Breast epithelium (tissue), 3 donors: ENCODE results near the gene NRCAM.

ENCODE experiments used
- POLR2A ChIP-seq: fragments of 450-650 bp; IDR thresholded peaks from one replicate; pipeline ENCODE4 v1.6.1; 2016; ENCODE audit warnings: antibody characterized with exemption, mild to moderate bottlenecking, moderate library complexity
- POLR2AphosphoS5 ChIP-seq, 3 donors: sonication (generic); formaldehyde crosslinking; IDR thresholded peaks; one replicate each; pipeline ENCODE4 v1.6.1; 2017; ENCODE audit warnings: antibody characterized with exemption in 3 of 3
- TF ChIP-seq, protein P1 (sequence below), 3 donors: fragments of 450-650 bp; IDR thresholded peaks; one replicate each; pipeline ENCODE4 v1.5.1; 2016 to 2017; ENCODE audit warnings: antibody characterized with exemption in 3 of 3, mild to moderate bottlenecking in 3 of 3, moderate library complexity in 3 of 3

DNA sequence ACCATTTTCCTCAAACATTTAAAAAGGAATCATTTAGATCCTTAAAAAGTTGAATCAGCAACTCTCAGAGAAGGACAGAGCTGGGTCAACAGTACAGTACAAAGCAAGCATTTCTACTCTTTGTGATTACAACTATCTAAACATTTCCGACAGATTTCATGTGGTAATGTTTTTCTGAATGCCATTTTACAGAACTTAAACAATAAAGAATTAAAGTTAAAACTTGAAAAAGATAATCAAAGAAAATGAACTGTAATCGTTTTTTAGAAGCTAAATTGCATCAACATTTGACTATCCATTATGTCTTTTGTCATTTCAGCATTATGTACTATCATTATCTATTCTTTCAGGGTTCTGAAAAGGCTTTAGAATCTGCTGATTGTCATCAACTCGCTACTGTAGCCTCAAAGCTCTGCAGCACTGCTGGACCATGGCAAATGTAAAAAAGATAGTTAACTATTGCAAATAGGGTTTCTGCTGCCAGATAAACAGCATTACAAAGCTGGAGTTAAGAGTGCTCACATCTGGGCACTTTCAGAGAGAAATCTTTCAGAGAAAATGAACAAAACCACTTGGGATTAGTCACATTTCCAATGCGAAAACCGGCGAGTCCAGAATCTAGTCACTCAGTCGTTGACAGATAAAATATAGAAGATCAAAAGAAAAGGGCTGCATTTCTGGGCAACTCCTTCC is 165.6 kb downstream of the NRCAM start:
- TF ChIP-seq, protein P1, sequence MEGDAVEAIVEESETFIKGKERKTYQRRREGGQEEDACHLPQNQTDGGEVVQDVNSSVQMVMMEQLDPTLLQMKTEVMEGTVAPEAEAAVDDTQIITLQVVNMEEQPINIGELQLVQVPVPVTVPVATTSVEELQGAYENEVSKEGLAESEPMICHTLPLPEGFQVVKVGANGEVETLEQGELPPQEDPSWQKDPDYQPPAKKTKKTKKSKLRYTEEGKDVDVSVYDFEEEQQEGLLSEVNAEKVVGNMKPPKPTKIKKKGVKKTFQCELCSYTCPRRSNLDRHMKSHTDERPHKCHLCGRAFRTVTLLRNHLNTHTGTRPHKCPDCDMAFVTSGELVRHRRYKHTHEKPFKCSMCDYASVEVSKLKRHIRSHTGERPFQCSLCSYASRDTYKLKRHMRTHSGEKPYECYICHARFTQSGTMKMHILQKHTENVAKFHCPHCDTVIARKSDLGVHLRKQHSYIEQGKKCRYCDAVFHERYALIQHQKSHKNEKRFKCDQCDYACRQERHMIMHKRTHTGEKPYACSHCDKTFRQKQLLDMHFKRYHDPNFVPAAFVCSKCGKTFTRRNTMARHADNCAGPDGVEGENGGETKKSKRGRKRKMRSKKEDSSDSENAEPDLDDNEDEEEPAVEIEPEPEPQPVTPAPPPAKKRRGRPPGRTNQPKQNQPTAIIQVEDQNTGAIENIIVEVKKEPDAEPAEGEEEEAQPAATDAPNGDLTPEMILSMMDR (IDR thresholded peaks at IDR 0.05): no peak
- TF ChIP-seq POLR2AphosphoS5 (IDR thresholded peaks at IDR 0.05) (no peak), POLR2A (no peak)
